GM08714 (cell line): ENCODE data around the gene DSCAM.

Source experiments
- H3K4me3 ChIP-seq: fragments of 200-500 bp; sonication (Bioruptor generic); 2 replicates; pipeline ENCODE4 v1.5.1; 2014; ENCODE audit warnings: mild to moderate bottlenecking, low read length, inconsistent platforms
- ZNF274 ChIP-seq: IDR thresholded peaks from 2 replicates; pipeline ENCODE4 v1.6.1; 2012; ENCODE audit warnings: mild to moderate bottlenecking, low read depth, low read length

DSCAM gene

DNA sequence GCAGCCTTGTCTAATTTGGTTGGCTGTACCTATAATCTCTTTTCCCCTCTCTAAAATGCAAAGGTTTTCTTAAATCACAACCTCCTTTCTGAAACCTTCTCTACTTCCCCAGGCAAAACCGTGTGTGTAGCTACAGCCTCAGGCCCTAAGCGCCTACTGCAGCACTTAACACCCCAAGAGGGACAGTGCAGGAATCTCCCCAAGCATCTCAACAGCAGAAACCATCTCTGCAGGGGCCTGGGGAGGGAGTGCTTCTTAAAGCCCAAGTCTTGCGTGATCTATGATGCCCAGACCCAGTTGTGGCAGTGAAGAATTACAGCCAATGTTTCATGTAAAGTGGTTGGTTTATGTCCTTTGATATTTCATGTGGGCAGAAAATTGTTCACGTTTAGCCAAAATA is 159.3 kb downstream of the DSCAM start:
- H3K4me3 ChIP-seq: no peak overlapping the region
- no peak for TF ChIP-seq ZNF274

DNA sequence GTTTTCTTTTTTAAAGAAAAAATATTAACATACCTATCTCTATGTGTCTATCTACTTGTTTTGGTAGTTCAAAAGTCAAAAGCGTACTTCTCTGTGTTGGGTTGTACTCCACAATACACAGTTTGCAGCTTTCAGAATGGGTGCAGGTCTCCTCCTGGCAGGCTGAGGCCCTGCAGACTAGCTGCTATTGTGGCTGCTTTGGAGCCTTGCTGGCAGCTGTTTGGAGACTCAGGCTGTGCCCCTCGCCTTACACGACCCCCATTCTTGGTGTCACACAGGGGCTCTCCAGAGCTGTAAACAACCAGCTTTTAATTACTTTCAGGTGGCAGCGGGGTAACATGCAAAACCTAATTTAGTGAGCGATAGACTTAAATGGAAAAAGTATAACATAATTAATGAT is 160.4 kb downstream of the DSCAM start:
- H3K4me3 ChIP-seq: no peak overlapping the region
- no peak for TF ChIP-seq ZNF274

DNA sequence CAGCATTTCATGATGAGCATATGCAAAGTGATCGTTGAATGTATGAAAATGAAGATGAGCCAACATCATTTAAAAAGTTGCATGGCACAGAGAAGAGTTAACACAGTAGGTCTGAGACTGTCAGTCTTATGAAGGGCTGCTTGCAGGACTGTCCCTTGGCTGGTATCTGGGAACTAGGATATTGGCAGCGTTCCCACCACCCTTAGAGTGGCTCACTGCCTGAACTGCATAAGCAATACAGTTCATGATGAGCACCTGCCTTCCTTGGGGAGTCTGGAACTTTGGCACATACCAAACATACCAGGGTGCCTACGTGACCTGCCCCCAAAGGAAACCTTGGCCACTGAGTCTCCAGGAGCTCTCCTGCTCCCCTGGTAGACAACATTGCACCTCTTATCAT is 161.8 kb downstream of the DSCAM start:
- no peak for TF ChIP-seq ZNF274
- H3K4me3 ChIP-seq: no peak overlapping the region

DNA sequence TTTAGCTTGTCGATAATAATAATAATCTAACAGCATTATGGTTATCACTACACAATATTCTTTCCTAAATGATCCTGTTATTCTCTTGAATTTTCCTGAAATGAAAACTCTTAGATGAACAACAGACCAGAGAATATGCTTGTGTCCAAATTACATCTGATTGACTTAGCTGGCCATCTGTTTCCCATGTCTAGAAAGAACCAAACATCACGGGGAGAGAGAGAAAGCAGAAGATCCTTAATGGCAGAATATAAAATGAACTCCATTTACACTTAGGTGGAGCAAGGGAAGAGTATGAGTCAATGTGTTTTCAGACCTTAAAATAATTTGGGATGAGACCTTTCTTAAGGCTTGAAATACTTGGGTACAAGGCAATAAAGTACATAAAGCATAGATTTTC is 162.2 kb downstream of the DSCAM start:
- TF ChIP-seq ZNF274: no peak
- no peak overlapping the region for H3K4me3 ChIP-seq

DNA sequence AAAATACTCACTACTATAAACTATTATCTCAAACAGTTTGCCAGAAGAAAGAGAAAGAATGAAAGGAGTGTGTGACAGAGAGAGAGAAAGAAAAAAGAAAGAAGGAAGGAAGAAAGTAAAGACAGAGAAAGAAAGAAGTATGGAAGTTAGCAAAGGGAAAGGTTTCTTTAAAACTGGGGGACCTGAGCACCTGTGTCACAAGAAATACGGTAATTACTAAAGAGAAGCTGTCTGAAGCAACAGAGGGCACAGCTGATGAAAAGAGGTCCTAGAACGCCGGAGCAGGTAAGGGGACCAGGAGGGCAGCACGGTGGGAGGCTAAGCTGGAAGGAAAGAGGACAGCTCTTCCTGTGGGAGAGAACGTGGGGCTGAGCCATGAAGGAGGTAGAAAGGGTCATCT is 163.6 kb downstream of the DSCAM start:
- no peak for TF ChIP-seq ZNF274
- H3K4me3 ChIP-seq: no peak overlapping the region

DNA sequence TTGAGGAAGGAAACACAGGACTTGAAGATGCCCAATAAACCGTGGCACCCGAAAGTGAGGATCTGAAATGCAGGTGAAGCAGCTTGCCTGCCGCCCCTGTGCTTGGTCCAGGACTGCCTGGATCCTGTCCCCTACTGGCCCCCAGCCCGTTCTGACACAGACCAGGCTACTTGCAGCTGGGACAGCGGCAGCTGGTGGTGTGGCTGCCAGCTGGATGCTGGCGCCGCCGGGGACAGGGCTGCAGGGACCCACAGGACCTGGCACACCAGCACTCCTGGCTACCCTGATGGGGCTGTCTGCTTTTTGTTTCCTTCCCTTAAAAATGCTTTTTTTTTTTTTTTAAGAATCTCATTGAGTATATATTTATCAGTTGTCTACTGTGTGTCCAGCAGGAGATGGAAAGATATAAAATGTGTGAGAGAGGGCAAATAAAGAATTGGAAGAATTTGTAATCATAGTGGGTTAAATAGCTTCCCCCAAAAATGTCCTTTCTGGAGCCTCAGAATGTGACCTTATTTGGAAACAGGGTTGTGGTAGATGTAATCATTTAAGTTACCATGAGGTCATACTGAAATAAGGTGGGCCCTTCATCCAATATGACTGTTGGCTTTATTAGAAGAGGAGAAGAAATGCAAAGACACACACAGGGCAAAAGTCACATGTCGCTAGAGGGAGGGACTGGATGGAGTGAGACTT is 165.6 kb downstream of the DSCAM start:
- TF ChIP-seq ZNF274: no peak
- H3K4me3 ChIP-seq: no peak overlapping the region

DNA sequence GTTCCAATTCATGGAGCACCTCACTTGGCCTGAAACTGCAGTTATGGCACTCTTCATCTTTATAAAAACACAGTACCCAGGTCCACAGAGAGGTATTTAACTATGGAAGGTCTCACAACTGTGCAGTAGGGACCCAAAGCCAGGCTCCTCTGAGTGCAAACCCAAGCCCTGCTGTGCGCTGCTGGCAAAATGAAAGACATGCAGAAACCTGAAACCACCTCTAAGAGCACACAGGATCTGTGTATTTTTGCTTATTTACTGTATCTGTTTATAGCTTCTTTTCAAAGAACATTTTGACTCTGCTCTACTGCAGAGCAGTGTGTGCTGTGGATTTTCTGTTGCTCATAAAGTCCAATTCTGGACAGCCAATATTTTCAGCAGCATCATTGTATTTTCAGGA is 166.6 kb downstream of the DSCAM start:
- TF ChIP-seq ZNF274: no peak

DNA sequence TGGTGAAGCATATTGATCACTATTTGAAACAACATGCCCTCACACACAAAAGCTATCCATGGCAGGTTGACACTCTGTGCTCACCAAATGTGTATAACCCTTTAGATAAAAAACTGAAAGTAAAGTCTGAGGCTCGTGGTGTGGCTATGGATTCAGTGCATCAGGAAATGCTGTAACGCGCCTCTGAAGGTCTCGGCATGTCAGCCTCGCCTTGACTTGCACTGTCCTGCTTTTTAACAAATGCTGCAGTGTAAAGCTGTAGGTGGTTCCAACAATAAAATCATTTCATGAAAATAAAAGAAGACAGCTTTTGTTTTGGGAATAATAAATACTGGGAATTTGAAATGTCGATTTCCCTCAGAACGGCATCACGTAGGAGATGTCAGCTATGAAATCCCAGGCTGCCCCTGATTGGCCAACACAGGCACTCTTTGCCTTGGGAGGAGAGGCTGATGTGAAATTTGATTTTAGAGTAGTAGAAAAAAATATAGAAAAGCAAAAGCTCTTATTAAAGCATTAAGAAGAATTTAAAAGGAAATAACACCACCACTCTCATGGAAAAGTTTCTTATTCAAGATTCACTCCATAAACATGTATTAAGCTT is 168.2 kb downstream of the DSCAM start:
- no peak overlapping the region for H3K4me3 ChIP-seq
- TF ChIP-seq ZNF274: no peak

More for the DNA sequence above, 166.6 kb downstream of the DSCAM start:
- H3K4me3 ChIP-seq: no peak overlapping the region

DNA sequence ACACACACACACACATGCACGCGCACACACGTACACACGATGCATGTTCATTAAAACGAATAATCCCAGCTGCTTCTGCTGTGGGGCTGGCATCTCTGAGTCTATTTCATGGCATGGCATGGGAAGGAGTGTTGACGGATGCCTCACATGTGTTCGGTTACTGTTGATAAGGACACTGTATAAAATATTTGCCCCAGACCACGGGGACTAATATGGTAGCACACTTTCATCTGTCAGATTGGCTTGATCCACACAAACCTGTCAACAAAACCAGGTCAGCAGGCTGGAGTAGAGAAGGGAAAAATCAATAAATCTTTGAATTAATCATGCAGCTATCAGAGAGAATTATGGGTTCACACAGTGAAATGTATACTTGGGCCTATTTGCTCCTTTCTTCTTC is 171.9 kb downstream of the DSCAM start:
- H3K4me3 ChIP-seq: no peak overlapping the region
- no peak for TF ChIP-seq ZNF274

DNA sequence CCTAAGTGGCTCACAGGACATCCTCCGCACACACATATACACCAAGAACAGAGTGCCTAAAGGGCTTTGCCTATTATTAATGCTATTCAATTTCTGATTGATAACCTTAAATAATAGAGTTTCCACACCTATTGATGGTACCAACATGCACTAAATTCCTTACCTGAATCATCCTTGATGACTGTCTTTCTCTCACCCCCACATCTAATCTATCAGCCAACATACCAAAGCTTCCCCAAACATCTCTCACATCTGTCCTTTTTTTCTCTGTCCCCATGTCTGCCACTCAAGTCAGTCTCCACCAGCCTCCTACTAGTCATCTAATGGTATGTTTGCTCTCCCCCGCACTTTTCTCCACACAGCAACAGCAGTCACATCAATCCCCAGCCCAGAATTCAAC is 174.4 kb downstream of the DSCAM start:
- no peak overlapping the region for H3K4me3 ChIP-seq
- no peak for TF ChIP-seq ZNF274

DNA sequence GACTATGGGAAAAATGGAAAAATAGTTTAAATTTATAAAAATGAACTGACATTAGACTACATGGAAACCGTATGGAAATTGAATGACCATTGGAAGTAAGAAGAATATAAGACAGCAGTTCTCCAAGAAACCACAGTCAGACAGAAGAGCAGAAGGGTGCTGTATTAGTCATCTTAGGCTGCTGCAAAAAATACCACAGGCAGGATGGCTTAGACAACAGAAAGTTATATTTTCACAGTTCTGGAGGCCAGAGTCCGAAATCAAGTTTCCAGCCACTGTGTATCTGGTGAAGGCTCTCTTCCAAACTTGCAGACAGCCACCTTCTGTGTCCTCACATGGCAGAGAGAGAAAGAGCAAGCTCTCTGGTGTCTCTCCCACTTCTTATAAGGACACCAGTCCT is 175.2 kb downstream of the DSCAM start:
- TF ChIP-seq ZNF274: no peak
- H3K4me3 ChIP-seq: no peak overlapping the region

DNA sequence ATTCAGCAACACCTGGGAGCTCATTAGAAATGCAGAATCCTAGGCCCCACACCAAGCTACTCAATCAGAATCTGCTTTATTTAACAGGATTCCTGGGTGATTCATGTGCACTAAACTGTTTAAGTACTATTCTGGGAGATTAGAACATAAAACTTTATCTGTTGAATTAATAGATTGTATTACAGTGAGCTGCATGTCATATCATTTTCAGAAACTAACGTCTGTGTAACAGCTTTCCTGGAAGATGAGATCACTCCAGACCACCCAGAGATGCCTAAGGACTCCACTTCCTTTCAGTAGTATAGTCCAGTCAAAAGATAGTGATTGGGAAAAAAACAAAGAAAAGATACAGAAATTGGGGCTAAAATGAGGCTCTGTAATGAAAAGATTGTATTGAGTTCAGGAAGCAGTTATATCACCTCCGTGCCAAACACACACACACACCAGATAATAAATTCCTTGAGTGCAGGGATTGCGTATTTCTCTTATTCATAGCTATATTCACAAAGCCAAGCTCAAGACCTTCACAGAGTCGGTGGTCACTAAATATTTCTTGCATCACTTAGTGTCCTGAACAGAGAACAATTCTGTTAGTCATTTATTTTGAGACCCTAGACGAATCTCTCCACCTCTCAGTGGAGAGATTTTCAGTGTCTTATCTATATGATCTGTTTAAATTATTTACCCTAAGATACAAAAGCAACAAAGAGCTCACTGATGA is 178.2 kb downstream of the DSCAM start:
- H3K4me3 ChIP-seq: no peak overlapping the region
- TF ChIP-seq ZNF274: no peak

DNA sequence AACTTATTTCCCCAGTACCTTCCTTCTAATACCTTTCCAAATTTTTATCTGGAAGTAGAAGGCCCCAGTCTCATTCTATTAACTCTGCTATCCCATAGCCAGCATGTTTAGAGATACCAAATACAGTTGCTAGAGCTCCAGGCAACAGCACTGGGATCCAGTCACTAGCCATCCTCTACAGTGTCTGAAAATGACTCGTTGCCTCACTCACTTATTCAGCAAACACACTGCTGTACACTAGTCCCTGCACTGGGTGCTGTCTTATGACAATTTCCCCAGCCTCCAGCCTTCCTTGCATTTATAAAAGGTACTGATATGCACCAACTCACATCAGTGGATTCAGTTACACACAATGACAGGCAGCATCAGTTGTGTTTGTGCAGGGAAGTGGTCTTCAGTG is 179.0 kb downstream of the DSCAM start:
- TF ChIP-seq ZNF274: no peak
- H3K4me3 ChIP-seq: no peak overlapping the region

DNA sequence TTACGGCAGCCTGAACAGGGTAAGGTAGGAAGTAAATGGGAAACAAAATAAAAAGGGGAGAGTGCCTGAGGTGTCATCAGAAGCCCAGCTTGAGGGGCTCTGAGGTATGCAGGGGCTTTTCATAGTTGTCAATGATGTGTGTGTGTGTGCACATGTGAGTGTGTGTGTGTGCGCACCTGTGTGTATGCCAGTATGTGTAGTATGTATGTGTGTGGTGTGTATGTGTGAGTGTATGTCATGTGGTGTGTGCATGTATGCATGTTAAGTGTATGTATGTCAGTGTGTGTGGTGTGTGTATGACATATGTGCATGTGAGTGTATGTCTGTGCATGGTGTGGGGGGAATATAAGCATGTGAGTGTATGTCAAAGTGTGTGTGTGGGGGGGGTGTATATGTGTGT is 184.1 kb downstream of the DSCAM start:
- no peak for TF ChIP-seq ZNF274
- no peak overlapping the region for H3K4me3 ChIP-seq

DNA sequence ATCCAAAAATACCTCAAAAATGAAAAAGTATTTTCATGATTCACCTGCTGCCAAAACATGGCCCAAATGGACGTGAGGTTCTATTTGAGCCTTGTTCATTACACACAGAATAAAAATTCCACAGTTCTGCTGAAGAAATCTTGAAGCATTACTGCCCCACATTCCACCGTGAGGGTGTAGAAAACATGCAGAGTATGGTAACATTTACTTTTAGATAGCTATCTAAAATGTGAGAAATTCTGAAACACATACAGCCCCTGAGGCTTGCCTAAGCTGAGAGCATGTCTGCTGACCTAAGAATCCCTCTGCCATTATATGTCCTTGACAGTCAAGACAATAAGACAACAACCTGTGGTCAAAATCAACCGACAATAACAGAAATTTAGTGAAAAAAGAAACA is 186.5 kb downstream of the DSCAM start:
- no peak for TF ChIP-seq ZNF274
- H3K4me3 ChIP-seq: no peak overlapping the region

DNA sequence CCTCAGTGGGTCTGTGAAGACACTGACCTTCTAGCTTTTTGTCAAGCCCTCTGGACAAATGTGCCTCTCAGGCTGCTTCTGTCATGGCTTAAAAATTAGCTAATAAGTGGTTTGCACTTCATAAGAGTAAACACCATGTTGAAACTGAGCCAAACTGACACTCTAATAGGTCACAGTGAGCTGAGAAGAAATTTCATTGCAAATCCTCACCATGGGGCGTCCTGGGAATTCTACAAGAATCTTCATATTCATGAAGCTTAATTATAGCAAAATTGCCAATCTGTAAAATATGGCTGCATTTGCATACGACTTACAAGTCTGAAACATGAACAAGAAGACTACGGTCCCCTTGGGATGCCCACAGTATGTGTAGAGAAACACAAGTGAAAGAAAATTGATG is 188.6 kb downstream of the DSCAM start:
- H3K4me3 ChIP-seq: no peak overlapping the region
- TF ChIP-seq ZNF274: no peak
